Measurements from ENCODE around the gene GLIS2. TPM values are rescaled to one million over a fixed set of nuclear protein-coding genes. Genes with fewer than 3 reads are reported as not detected.

The GLIS2 gene
- polyA plus RNA-seq, 1 experiment, result 2.2 TPM

- H3K27ac ChIP-seq (ENCODE audit: low read depth, low read length), result no peak overlapping the region
- H3K27me3 ChIP-seq (ENCODE audit: control insufficient read depth, insufficient read depth, low read length), result no peaks in the 10 kb centered on the region
- H3K9me3 ChIP-seq (ENCODE audit: control insufficient read depth, insufficient read depth, low read length), result no peaks in the 10 kb centered on the region; the same call in 1 of the 2 replicates
- H3K4me3 ChIP-seq (ENCODE audit: low read depth, low read length), result no peak overlapping the region
- CTCF ChIA-PET, result interaction anchor here (0.6 to 5.3 kb wide), 18 partner anchors 8 to 59 kb away, joined by 3 to 132 read pairs (median 4); partner anchors contain the start of genes PAM16 and VASN
- TF ChIP-seq, protein P1, sequence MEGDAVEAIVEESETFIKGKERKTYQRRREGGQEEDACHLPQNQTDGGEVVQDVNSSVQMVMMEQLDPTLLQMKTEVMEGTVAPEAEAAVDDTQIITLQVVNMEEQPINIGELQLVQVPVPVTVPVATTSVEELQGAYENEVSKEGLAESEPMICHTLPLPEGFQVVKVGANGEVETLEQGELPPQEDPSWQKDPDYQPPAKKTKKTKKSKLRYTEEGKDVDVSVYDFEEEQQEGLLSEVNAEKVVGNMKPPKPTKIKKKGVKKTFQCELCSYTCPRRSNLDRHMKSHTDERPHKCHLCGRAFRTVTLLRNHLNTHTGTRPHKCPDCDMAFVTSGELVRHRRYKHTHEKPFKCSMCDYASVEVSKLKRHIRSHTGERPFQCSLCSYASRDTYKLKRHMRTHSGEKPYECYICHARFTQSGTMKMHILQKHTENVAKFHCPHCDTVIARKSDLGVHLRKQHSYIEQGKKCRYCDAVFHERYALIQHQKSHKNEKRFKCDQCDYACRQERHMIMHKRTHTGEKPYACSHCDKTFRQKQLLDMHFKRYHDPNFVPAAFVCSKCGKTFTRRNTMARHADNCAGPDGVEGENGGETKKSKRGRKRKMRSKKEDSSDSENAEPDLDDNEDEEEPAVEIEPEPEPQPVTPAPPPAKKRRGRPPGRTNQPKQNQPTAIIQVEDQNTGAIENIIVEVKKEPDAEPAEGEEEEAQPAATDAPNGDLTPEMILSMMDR (IDR thresholded peaks at IDR 0.05; ENCODE audit: low read depth, low read length), result peak; percentile 86
- DNase-seq (ENCODE audit: low read depth, low spot score), result no peak
- POLR2A ChIA-PET, result interaction anchor here (0.7 kb wide), 1 partner anchor 44 kb away, joined by 3 read pairs; no protein-coding TSS in a partner anchor
These were observed 43.1 kb downstream of the GLIS2 start for GRCh38 chr16:4358831-4359561.

GRCh38 chr16:4359914-4360313, 44.0 kb downstream of the GLIS2 start:
- TF ChIP-seq, protein P1 (IDR thresholded peaks at IDR 0.05; ENCODE audit: low read depth, low read length), result no peak
- ChIA-PET POLR2A (interaction anchor here (0.7 kb wide), 1 partner anchor 43 kb away, joined by 3 read pairs; no protein-coding TSS in a partner anchor), CTCF (interaction anchor here (0.8 to 5.3 kb wide), 11 partner anchors 9 to 58 kb away, joined by 3 to 132 read pairs (median 5); partner anchors contain the start of gene VASN)
- Histone ChIP-seq H3K9me3 (ENCODE audit: control insufficient read depth, insufficient read depth, low read length) (no peaks in the 10 kb centered on the region; the same call in 1 of the 2 replicates), H3K27me3 (ENCODE audit: control insufficient read depth, insufficient read depth, low read length) (no peaks in the 10 kb centered on the region), H3K4me3 (ENCODE audit: low read depth, low read length) (no peak overlapping the region), H3K27ac (ENCODE audit: low read depth, low read length) (no peak overlapping the region)
- no peak for DNase-seq (ENCODE audit: low read depth, low spot score)

GRCh38 chr16:4360538-4361021, 44.7 kb downstream of the GLIS2 start:
- ChIA-PET POLR2A (no interaction called here), CTCF (interaction anchor here (1.5 to 5.3 kb wide), 2 partner anchors 18 to 41 kb away, joined by 9 to 132 read pairs; no protein-coding TSS in a partner anchor)
- Histone ChIP-seq H3K27ac (ENCODE audit: low read depth, low read length) (no peak overlapping the region), H3K4me3 (ENCODE audit: low read depth, low read length) (no peak overlapping the region), H3K27me3 (ENCODE audit: control insufficient read depth, insufficient read depth, low read length) (no peaks in the 10 kb centered on the region), H3K9me3 (ENCODE audit: control insufficient read depth, insufficient read depth, low read length) (no peaks in the 10 kb centered on the region; the same call in 1 of the 2 replicates)
- TF ChIP-seq, protein P1 (IDR thresholded peaks at IDR 0.05; ENCODE audit: low read depth, low read length), result no peak
- DNase-seq (ENCODE audit: low read depth, low spot score), result no peak

DNA sequence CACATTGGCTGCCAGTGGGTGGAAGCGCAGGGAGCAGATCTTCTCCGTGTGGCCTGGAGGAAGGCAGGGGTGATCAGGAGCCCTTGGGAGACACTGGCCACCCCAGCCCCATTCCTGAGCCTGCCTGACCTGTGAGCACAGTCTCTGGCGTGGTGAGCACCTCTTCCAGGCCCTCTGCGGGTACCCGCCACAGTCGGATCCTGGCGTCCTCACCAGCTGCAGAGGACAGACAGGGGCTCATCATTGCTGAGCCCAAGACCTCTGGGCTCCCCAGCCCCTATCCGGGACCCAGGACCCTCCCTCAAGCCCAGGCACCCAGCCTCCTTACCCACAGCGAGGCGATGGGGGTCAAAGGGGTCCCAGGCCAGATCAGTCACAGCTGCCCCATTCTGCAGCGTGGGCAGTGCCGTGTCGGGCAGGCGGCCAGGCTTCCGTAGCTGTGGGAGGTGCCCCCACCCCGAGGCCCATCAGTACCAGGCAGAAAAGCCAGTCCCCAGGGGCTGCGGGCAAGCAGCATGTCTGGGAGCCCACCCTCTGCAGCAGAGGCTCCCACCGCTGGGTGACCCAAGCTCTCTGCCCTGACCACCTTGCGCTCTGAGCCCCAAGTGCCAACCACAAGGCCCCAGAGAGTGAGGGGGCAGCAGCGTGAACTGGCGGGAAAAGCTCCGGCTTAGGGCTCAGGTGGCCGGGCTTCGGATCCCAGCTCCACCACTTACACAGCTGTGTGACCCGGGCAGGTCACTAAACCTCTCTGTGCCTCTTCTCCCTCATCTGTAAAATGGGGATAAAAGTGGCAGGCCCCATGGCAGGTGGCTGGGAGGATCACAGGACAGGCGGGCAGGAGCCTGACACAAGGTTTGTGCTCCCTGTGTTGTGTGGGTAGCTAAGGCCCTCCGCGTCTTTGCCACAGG, 45.4 kb downstream of the GLIS2 start:
- no peak overlapping the region for H3K4me3 ChIP-seq (ENCODE audit: low read depth, low read length)
- H3K27ac ChIP-seq (ENCODE audit: low read depth, low read length), result no peak overlapping the region
- ChIA-PET CTCF (interaction anchor here (5.3 kb wide), 1 partner anchor 41 kb away, joined by 132 read pairs; no protein-coding TSS in a partner anchor), POLR2A (interaction anchor here (0.9 to 1.1 kb wide), 2 partner anchors 12 to 24 kb away, joined by 3 read pairs; no protein-coding TSS in a partner anchor)
- H3K9me3 ChIP-seq (ENCODE audit: control insufficient read depth, insufficient read depth, low read length), result no peaks in the 10 kb centered on the region; the same call in 1 of the 2 replicates
- no peaks in the 10 kb centered on the region for H3K27me3 ChIP-seq (ENCODE audit: control insufficient read depth, insufficient read depth, low read length)
- TF ChIP-seq, protein P1 (IDR thresholded peaks at IDR 0.05; ENCODE audit: low read depth, low read length), result no peak
- no peak for DNase-seq (ENCODE audit: low read depth, low spot score)
